ENCODE results near the gene RNF181. TPM values are rescaled to one million over a fixed set of nuclear protein-coding genes. Genes with fewer than 3 reads are reported as not detected.

RNF181 gene
- total RNA-seq, 1 donor from 2014 or later: 104 TPM

GRCh38 chr2:85588236-85588635, 7.3 kb upstream of the RNF181 start:
- no peak for ATAC-seq (ENCODE audit: low read depth)
- intact Hi-C loops (cut with micrococcal nuclease): no loop called here
- CTCF ChIA-PET: interaction anchor here (1.2 kb wide), 1 partner anchor 36 kb away, joined by 4 read pairs; no protein-coding TSS in a partner anchor

GRCh38 chr2:85588645-85589044, 6.9 kb upstream of the RNF181 start:
- no peak for TF ChIP-seq CTCF (IDR thresholded peaks at IDR 0.05)
- H3K27me3 Mint-ChIP-seq: no peaks in the 10 kb centered on the region
- ATAC-seq (ENCODE audit: low read depth) (no peak), DNase-seq (no peak)
- H3K4me3 Mint-ChIP-seq: no peak overlapping the region
- intact Hi-C loops (cut with micrococcal nuclease): no loop called here
- ChIA-PET CTCF (no interaction called here), POLR2A (interaction anchor here (0.6 to 2.5 kb wide), 4 partner anchors 9 to 261 kb away, joined by 3 to 7 read pairs (median 5); partner anchors contain the start of gene VAMP8)
- peaks cover 36% of the 10 kb centered on the region for H3K4me1 Mint-ChIP-seq
- H3K27ac Mint-ChIP-seq: no peak overlapping the region
- H3K9me3 Mint-ChIP-seq: no peaks in the 10 kb centered on the region
- H3K36me3 Mint-ChIP-seq (ENCODE audit: low read depth): peaks cover under 1% of the 10 kb centered on the region

More at GRCh38 chr2:85588236-85588635, 7.3 kb upstream of the RNF181 start:
- no peak for DNase-seq
- Mint-ChIP-seq H3K27me3 (no peaks in the 10 kb centered on the region), H3K27ac (no peak overlapping the region), H3K36me3 (ENCODE audit: low read depth) (peaks cover 3% of the 10 kb centered on the region), H3K9me3 (no peaks in the 10 kb centered on the region), H3K4me3 (no peak overlapping the region), H3K4me1 (peaks cover 39% of the 10 kb centered on the region)
- POLR2A ChIA-PET: interaction anchor here (0.6 to 2.5 kb wide), 4 partner anchors 9 to 261 kb away, joined by 4 to 7 read pairs (median 5); partner anchors contain the start of genes TMEM150A and VAMP8
- no peak for TF ChIP-seq CTCF (IDR thresholded peaks at IDR 0.05)

GRCh38 chr2:85589181-85589580, 6.4 kb upstream of the RNF181 start:
- TF ChIP-seq CTCF (IDR thresholded peaks at IDR 0.05): no peak
- ChIA-PET POLR2A (interaction anchor here (0.7 to 2.5 kb wide), 2 partner anchors 10 to 29 kb away, joined by 3 to 7 read pairs; no protein-coding TSS in a partner anchor), CTCF (no interaction called here)
- Mint-ChIP-seq H3K36me3 (ENCODE audit: low read depth) (no peaks in the 10 kb centered on the region), H3K4me1 (peaks cover 32% of the 10 kb centered on the region), H3K4me3 (no peak overlapping the region), H3K27me3 (no peaks in the 10 kb centered on the region), H3K9me3 (no peaks in the 10 kb centered on the region), H3K27ac (no peak overlapping the region)
- intact Hi-C loops (cut with micrococcal nuclease): no loop called here
- DNase-seq: no peak
- ATAC-seq (ENCODE audit: low read depth): no peak

- no peak overlapping the region for H3K4me3 Mint-ChIP-seq
Measured at GRCh38 chr2:85589982-85590791, 5.4 kb upstream of the RNF181 start.

More at GRCh38 chr2:85589982-85590791, 5.4 kb upstream of the RNF181 start:
- no peak for TF ChIP-seq CTCF (IDR thresholded peaks at IDR 0.05)
- Mint-ChIP-seq H3K4me1 (peaks cover 35% of the 10 kb centered on the region), H3K9me3 (no peaks in the 10 kb centered on the region), H3K36me3 (ENCODE audit: low read depth) (peaks cover 6% of the 10 kb centered on the region), H3K27ac (no peak overlapping the region), H3K27me3 (no peaks in the 10 kb centered on the region)
- ATAC-seq (ENCODE audit: low read depth) (no peak), DNase-seq (no peak)
- intact Hi-C loops (cut with micrococcal nuclease): no loop called here
- CTCF ChIA-PET: no interaction called here
- POLR2A ChIA-PET: interaction anchor here (1.2 to 6.8 kb wide), 2 partner anchors 11 to 15 kb away, joined by 3 to 45 read pairs; partner anchors contain the start of gene VAMP8
